ENCODE results near the gene CCL20. TPM values are rescaled to one million over a fixed set of nuclear protein-coding genes. Genes with fewer than 3 reads are reported as not detected.
"Not testable (repeated sequence)": the region's sequence is repeated elsewhere in the genome, so short reads cannot be mapped to it uniquely, and the experiment has no call there.

CCL20 gene
- total RNA-seq, 1 donor from 2014 or later: 1.0 TPM

DNA sequence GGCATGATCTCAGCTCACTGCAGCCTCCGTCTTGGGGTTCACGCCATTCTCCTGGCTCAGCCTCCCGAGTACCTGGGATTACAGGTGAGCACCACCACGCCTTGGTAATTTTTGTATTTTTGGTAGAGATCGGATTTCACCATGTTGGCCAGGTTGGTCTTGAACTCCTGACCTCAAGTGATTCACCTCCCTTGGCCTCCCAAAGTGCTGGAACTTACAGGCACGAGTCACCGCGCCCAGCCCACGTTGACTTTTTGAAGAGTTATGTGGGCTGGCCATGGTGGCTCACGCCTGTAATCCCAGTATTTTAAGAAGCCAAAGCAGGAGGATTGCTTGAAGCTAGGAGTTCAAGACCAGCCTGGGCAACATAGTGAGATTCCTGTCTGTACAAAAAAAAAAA is 20.8 kb downstream of the CCL20 start:
- no peak for DNase-seq (ENCODE audit: low spot score)

DNA sequence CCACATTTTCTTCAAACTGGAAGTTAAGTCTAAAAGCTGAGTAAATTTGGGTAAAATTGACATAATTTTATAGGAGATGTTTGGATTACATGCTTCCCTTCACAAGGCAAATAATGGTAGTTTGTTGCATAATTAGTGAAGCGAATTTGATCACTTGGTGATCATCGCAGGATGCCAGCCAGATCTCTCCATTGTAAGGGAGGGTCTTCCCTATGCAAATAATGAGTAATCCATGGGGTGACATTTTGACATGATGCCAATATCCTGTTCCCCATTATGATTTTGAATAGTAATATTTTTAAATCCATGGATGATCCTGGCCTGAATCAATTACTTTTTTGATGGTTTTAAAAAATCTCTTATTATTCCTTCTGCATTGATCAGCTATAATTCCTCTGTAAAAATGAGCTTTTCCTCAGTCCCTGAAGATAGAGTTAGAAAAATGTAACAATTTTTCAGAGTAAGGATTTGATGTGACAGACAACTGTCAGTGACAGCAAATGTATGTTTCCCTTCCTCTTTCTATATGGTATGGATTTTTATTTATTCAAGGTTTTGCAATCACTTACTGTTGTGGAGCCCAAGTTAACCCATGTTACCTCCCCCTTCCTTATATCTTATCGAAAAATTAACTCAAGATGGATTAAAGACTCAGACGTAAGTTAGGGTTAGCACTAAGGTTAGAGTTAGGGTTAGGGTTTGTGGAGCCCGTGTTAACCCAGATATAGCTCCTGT is 21.4 kb downstream of the CCL20 start:
- DNase-seq (ENCODE audit: low spot score): no peak

DNA sequence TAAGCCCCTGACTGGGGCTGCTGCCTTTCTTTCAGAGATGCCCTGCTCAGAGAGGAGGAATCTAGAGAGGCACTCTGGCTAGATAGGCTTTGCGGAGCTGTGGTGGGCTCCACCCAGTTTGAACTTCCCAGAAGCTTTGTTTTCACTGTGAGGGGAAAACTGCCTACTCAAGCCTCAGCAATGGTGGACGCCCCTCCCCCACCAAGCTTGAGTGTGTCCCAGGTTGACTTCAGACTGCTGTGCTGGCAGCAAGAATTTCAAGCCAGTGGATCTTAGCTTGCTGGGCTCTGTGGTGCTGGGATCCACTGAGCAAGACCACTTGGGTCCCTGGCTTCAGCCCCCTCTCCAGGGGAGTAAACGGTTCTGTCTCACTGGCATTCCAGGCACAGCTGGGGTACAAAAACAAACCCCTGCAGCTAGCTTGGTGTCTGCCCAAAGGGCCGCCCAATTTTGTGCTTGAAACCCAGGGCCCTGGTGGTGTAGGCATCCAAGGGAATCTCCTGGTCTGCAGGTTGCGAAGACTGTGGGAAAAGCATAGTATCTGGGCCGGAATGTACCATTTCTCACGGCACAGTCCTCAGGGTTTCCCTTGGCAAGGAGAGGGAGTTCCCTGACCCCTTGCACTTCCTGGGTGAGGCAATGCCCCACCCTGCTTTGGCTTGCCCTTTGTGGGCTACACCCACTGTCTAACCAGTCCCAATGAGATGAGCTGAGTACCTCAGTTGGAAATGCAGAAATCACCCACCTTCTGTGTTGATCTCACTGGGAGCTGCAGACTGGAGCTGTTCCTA is 25.9 kb downstream of the CCL20 start:
- DNase-seq (ENCODE audit: low spot score): not testable (repeated sequence)

DNA sequence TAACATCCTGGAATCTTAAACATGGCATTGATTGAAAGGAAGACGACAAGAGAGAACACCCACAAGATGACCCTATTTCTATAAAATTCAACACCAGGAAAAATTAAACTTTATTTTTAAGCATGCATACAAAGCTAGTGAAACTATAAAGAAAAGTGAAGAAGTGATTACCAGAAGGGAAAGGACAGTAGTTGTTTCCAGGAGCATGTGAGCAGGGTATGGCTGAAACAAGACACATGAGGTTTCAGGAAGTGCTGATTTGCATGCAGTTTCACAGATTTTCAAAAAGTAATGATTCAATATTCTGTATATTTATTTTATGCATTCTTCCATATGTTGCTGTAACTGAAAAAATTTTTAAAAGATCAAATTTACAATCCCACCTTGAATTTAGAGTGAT is 33.2 kb downstream of the CCL20 start:
- no peak for DNase-seq (ENCODE audit: low spot score)

DNA sequence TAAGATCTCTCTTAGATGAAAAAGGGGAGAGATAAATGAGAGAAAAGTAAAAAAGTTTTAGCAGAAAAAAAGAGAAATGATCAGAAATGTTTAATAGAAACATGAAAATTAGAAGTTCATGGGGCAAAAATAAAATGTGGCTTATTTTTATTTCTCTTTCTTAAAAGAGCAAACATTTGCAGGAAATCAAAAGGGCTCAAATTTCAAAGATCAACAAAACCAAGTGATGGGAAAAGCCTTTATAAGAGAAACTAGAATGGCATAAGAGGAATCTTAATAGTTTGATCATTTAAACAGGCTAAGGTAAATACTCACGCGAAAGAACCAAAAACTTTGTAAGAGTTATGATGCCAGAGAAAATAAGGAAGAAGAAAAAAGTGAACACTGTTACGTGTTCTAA is 34.5 kb downstream of the CCL20 start:
- no peak for DNase-seq (ENCODE audit: low spot score)

DNA sequence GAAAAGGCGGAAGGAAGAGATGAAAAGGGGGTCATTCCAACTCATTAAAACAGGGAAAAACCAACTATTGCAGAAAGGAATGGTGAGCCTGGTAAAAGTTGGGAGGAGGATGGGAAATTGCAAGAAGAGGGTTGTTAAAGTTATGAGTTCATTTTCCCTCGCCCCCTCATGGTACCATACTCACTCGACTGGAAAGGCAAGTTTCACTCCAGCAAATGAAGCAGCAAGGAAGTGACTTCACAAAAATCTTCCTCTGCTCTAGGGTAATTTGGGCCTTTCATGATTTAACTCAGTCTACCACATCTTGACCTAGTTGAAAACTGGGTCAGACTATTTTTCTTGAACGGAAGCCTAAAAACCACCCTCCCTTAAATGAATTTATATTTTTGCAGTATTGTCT is 34.9 kb downstream of the CCL20 start:
- DNase-seq (ENCODE audit: low spot score): no peak

DNA sequence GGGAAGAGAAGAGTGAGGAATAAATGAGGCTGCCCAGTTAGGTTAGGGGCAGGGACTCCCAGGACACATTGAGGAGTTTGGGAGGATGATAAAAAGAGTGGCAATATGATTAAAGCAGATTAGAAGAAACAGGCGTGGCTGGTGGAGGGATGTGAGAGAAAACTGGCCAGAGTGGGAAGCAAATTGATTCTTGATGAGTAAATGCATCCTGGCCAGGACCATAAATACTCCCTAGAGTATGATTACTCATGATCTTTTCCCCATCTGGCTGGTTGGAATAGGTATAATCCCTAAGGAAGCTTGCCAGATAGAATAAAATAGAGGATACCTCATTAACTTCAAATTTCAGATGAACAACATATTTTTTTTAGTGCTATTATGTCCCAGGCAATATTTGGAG is 36.3 kb downstream of the CCL20 start:
- DNase-seq (ENCODE audit: low spot score): no peak

DNA sequence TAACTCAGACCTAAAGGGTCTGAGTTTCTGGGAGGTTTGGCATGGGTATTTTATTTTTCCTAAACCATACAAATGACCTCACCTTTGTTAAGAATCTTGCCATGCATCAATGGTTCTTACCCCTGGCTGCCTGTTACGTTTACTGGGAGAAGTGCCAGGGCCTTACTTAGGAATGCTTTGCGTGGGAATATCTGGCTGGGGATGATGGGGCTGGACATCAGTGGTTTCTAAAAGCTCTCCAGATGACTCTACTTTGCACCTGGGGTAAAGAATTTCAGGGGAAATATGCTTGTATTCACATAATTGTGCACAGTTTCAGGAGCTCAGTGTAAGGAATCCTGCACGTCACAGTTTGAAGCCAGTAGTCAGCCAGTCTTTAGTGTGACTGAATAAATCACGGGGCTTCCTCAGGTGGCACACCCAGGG is 39.6 kb downstream of the CCL20 start:
- no peak for DNase-seq (ENCODE audit: low spot score)

DNA sequence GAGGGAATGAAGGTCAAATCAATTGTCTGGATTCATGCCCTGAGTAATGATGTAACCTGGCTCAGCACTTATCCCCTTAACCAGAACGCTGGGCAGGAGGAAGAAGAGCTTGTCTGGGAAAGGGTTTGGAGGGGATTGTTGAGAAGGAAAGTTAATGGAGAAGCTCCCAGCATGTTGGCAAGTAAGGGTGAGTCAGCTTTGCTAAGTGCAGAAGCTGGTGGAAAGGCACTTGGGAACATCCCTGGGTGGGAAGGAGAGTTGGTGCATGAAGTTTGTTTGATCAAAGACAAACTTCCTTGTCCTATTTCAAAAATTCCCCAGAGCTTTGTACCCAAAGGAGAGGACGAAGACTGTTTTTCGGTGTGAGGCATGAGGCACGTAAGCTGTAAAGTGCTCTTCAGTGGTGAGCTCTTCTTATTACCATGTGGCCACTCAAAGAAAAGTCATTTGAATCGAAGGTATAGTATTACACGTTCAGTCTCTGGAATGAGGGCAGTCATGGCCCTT is 40.2 kb downstream of the CCL20 start:
- DNase-seq (ENCODE audit: low spot score): no peak

DNA sequence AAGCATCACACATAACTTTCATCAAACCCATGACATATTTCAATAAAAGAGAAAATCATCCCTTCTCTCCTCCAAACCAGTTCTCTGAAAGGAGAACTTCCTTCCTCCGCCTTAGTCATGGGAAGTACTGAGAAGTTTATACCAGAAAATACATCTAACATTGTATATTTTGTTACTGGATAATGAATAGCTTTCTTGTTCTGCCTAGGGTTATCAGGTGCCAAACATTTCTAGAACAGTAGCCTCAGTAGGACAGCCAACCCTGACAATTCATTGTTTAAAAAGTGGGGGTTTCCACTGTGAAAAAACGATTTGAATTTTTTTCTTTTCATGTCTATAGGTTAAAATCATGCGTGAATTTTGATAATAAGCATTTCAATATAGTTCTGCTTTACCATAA is 41.8 kb downstream of the CCL20 start:
- no peak for DNase-seq (ENCODE audit: low spot score)

DNA sequence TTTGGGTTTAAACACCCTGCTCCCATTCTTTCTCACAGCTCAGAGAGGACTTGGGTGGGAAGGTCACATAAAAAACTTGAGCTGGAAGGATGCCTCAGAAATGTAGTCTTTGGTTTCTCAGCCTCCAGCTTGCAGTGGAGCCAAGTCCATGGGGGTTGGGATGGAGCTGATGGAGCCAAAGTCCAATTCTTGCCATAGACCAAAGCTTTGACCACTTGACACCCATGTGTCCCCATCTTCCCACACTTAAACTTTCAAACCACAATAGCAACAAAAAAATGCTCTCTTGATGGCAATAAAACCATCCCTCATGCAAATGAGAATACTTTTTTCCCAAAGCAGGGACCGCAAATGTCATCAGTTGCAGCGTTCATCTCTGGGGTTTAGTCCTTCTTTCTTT is 43.1 kb downstream of the CCL20 start:
- no peak for DNase-seq (ENCODE audit: low spot score)

DNA sequence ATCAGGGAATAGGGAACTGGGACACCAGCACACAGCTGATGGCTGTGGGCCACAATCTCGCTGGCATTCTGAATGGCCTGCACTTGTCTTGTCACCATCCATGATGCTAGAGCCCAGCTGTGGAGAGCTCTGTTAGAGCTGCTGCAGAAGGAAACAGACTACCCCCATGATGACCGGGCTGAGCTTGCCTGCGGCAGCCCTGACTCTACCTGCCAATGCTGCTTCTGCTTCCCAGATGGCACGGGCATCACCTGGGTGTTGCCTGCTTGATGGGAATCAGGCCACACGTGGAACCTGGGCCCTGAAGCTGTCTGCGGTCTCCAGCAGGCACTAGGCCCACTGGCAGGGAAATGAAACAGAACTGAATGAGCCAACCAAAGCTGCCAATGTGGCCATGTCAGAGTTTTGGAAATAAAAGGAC is 46.6 kb downstream of the CCL20 start:
- no peak for DNase-seq (ENCODE audit: low spot score)

DNA sequence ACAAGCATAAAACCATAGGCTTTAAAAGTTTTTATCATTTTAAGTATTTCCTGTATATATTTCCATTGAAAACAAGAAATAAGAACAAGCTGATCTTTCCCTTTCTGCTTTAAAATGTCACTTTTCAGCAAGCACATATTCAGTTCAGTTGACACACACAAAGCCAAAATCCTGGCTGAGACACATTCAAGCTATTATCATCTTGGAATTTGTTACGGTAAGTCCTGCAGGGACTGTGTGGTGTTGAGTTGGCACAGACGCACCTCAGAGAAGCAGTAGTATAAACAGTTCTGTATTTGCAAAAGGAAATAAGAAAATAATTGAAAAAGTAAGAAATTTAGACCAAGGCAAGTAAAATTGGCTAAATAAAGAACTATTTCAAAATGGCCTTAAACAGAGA is 47.4 kb downstream of the CCL20 start:
- no peak for DNase-seq (ENCODE audit: low spot score)

DNA sequence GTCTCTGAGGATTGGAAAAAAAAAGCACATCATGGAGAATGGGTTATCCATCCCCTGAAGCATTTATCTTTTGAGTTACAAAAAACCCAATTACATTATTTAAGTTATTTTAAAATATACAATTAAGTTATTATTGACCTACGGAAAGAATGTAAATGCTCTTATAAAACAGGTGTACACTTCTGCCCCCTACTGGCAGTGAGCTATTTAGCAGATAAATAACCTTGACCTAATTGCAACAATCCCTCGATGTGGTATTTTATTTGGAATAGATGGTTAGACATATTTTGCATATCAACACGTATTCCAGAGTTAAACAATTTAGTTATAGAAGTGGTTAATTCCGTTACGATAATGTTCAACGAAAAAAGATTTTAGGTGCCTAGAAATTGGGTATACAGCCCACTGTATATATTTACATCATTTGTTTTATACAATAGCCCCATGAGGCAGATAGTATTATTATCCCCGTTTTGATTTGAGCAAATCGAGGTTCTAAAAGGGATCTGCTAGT is 48.6 kb downstream of the CCL20 start:
- DNase-seq (ENCODE audit: low spot score): peak; percentile 43

DNA sequence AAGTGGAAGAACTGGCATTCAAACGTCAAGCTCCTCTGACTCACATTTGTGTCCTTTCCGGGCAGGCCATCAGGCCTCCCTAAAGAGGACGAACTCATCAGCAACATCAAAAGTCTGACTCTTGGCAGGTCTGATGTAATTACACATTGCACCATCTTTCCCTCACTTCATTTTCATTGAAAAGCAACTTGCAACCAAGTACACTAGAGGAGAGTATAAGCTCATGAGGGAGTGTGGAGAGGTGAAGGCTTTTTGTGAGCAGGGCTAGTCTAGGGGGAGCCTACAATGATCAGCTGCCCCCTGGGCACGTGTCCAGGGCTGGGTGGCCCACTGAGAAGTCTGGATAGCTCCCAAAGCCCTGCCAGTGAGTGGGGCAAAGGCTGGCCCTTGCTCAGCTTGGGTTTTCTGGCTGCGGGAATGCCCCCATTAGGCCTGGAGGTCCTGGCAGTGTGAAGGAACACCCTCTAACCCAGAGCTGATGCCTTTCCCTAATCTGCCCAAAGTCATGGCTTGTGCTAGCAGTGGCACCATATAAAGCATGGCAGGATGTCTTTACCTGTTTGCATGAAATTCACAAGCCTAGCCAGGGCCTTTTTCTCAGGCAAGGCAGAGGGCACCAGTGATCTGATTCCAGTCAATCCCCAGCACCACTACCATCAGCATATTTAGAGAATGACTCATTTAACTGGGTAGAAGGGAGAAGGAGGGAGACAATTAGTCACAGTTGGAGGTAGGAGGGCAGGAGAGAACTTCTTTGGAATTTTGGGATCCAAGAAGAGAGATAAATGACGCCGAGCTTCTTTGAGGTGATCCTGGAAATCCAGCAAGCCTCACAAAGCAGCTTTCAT is 49.3 kb downstream of the CCL20 start:
- no peak for DNase-seq (ENCODE audit: low spot score)

DNA sequence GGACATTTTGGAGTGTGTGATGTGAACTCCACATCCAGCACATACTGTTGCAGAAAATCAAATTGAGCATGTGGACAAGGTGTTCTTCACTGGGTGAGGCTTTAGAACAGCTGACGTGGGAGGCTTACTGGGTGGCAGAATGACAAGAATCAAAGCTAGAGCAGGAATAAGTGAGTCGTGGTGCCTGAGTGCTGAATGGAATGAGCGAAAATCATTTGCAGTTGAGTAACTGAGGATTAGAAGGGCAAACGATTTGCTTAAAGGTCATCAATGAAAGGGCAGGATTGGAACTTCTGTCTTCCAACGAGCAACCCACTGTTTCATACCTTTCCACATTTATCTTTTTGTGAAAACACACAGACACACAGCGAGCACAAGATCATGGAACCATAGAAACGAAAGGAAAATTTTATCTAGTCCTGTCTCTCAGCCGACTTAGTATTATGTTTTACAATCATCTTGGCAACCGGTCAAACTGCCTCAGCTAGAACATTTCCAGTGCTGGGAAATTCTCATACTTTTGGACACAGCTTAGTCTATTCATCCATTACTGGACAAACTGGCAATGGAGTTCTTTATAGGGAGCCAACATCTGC is 50.6 kb downstream of the CCL20 start:
- no peak for DNase-seq (ENCODE audit: low spot score)

DNA sequence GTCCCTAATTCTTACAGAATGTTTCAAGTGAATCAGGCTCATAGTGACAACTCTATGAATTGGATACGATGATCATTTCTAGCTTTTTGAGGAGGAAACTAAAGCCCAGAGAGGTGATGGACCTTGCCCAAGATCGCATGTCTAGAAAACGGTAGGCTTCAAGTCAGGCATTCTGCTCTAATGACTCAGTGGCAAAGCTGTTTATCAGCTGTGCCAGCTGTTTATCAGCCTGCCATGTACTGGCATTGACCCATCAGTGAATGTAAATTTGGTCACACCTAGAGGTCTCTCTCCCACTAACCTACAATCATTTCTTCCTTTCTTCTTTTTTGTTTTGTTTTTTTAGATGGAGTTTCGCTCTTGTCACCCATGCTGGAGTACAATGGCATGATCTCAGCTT is 51.6 kb downstream of the CCL20 start:
- DNase-seq (ENCODE audit: low spot score): no peak
